Keratinocyte (primary cell): ENCODE data around the gene CTNNA3.

Experiments used
- EZH2 ChIP-seq: IDR thresholded peaks from one replicate; pipeline ENCODE4 v1.6.1; 2012; ENCODE audit warnings: inconsistent platforms, mild to moderate bottlenecking, low read length, moderate library complexity
- TF ChIP-seq, protein P1 (sequence below), 3 experiments: IDR thresholded peaks in 1 of 3; conservative IDR thresholded peaks in 1 of 3; optimal IDR thresholded peaks in 1 of 3; 2 replicates in 2 of 3; 3 replicates in 1 of 3; pipeline versions ENCODE3 to v1.5.1; 2011; ENCODE audit warnings: low read length in 3 of 3, mild to moderate bottlenecking in 3 of 3, moderate library complexity in 2 of 3, control low read depth in 1 of 3, inconsistent platforms in 1 of 3; ENCODE audit not compliant: insufficient read depth in 2 of 3; ENCODE audit errors: extremely low read depth in 1 of 3

DNA sequence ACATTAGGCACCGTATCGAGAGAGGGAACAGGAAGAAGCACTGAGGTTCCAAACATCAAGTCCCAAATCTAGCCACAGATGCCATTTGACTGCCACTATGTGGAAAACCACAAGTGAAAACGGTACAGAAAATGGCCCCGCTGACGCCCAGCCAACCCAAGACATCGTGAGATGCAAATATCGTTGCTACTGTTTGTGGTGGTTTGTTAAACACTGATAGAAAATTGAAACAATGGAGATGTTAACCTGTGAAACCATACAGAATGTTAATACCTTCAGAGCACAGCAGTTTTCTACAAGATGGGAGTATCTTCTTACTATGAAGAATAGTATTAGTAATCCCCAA lies 922.5 kb downstream of the CTNNA3 start:
- TF ChIP-seq, protein P1, sequence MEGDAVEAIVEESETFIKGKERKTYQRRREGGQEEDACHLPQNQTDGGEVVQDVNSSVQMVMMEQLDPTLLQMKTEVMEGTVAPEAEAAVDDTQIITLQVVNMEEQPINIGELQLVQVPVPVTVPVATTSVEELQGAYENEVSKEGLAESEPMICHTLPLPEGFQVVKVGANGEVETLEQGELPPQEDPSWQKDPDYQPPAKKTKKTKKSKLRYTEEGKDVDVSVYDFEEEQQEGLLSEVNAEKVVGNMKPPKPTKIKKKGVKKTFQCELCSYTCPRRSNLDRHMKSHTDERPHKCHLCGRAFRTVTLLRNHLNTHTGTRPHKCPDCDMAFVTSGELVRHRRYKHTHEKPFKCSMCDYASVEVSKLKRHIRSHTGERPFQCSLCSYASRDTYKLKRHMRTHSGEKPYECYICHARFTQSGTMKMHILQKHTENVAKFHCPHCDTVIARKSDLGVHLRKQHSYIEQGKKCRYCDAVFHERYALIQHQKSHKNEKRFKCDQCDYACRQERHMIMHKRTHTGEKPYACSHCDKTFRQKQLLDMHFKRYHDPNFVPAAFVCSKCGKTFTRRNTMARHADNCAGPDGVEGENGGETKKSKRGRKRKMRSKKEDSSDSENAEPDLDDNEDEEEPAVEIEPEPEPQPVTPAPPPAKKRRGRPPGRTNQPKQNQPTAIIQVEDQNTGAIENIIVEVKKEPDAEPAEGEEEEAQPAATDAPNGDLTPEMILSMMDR (optimal IDR thresholded peaks at IDR 0.05 in 1 of 3, IDR thresholded peaks at IDR 0.05 in 1 of 3, conservative IDR thresholded peaks at IDR 0.05 in 1 of 3; ENCODE audit: extremely low read depth in 1 of 3, insufficient read depth in 2 of 3, low read length in 3 of 3) = no peak
- no peak for TF ChIP-seq EZH2
